HepG2 (cell line): ENCODE measurements around the gene VPS54.

ENCODE experiments used
- AGO1 ChIP-seq: fragments of 200-400 bp; formaldehyde crosslinking; IDR thresholded peaks from 2 replicates; pipeline ENCODE4 v1.6.1; 2017; ENCODE audit warnings: mild to moderate bottlenecking, low read depth, low read length, moderate library complexity; ENCODE audit not compliant: poor library complexity, severe bottlenecking
- ATF1 ChIP-seq: IDR thresholded peaks from 2 replicates; pipeline ENCODE4 v1.6.1; 2016; ENCODE audit warnings: mild to moderate bottlenecking, control low read depth
- TCF7L2 ChIP-seq: IDR thresholded peaks from 2 replicates; pipeline ENCODE4 v1.6.1; 2011; ENCODE audit warnings: mild to moderate bottlenecking, low read depth, low read length, moderate library complexity
- TF ChIP-seq, protein P1 (sequence below): conservative IDR thresholded peaks from 2 replicates; pipeline ENCODE4 v1.6.1; 2018; ENCODE audit warnings: missing genetic modification reagents
- TF ChIP-seq, protein P2 (sequence below): sonication (generic); formaldehyde crosslinking; IDR thresholded peaks from 2 replicates; pipeline ENCODE4 v1.5.0; 2020; ENCODE audit warnings: mild to moderate bottlenecking, missing genetic modification reagents, moderate library complexity
- TF ChIP-seq, protein P3 (sequence below): IDR thresholded peaks from 2 replicates; pipeline ENCODE4 v1.6.1; 2016; ENCODE audit warnings: control low read depth
- TF ChIP-seq, protein P4 (sequence below): sonication (generic); formaldehyde crosslinking; IDR thresholded peaks from 2 replicates; pipeline ENCODE4 v1.4.0; 2020; ENCODE audit warnings: missing genetic modification reagents, mild to moderate bottlenecking, borderline replicate concordance

DNA sequence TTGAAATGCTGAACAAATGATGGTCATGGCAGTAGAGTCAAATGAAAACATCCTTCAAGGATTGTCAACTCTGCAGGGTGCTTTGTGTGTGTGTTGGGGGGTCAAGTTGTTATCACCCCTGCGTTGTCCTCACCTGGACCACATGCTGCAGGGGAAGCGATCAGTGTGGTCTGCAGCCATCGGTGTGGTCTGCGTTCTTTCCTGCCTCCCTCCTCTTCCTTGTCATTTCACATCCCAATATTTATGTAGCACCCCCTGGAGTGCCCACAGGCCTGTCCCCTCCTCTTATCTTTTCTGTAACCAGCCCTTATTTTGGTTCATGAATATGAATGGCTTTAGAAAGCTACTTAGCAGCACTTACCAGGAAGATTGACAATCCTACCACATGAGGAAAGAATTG, 138.6 kb downstream of the VPS54 start:
- TF ChIP-seq, protein P1, sequence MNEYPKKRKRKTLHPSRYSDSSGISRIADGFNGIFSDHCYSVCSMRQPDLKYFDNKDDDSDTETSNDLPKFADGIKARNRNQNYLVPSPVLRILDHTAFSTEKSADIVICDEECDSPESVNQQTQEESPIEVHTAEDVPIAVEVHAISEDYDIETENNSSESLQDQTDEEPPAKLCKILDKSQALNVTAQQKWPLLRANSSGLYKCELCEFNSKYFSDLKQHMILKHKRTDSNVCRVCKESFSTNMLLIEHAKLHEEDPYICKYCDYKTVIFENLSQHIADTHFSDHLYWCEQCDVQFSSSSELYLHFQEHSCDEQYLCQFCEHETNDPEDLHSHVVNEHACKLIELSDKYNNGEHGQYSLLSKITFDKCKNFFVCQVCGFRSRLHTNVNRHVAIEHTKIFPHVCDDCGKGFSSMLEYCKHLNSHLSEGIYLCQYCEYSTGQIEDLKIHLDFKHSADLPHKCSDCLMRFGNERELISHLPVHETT (CRISPR knock-in tag): no peak
- TF ChIP-seq, protein P2, sequence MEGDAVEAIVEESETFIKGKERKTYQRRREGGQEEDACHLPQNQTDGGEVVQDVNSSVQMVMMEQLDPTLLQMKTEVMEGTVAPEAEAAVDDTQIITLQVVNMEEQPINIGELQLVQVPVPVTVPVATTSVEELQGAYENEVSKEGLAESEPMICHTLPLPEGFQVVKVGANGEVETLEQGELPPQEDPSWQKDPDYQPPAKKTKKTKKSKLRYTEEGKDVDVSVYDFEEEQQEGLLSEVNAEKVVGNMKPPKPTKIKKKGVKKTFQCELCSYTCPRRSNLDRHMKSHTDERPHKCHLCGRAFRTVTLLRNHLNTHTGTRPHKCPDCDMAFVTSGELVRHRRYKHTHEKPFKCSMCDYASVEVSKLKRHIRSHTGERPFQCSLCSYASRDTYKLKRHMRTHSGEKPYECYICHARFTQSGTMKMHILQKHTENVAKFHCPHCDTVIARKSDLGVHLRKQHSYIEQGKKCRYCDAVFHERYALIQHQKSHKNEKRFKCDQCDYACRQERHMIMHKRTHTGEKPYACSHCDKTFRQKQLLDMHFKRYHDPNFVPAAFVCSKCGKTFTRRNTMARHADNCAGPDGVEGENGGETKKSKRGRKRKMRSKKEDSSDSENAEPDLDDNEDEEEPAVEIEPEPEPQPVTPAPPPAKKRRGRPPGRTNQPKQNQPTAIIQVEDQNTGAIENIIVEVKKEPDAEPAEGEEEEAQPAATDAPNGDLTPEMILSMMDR (CRISPR knock-in tag): no peak
- TF ChIP-seq, protein P3, sequence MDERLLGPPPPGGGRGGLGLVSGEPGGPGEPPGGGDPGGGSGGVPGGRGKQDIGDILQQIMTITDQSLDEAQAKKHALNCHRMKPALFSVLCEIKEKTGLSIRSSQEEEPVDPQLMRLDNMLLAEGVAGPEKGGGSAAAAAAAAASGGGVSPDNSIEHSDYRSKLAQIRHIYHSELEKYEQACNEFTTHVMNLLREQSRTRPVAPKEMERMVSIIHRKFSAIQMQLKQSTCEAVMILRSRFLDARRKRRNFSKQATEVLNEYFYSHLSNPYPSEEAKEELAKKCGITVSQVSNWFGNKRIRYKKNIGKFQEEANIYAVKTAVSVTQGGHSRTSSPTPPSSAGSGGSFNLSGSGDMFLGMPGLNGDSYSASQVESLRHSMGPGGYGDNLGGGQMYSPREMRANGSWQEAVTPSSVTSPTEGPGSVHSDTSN (CRISPR knock-in tag): no peak
- no peak for TF ChIP-seq ATF1 (CRISPR knock-in tag)
- TF ChIP-seq AGO1: no peak
- TF ChIP-seq TCF7L2: no peak
- TF ChIP-seq, protein P4, sequence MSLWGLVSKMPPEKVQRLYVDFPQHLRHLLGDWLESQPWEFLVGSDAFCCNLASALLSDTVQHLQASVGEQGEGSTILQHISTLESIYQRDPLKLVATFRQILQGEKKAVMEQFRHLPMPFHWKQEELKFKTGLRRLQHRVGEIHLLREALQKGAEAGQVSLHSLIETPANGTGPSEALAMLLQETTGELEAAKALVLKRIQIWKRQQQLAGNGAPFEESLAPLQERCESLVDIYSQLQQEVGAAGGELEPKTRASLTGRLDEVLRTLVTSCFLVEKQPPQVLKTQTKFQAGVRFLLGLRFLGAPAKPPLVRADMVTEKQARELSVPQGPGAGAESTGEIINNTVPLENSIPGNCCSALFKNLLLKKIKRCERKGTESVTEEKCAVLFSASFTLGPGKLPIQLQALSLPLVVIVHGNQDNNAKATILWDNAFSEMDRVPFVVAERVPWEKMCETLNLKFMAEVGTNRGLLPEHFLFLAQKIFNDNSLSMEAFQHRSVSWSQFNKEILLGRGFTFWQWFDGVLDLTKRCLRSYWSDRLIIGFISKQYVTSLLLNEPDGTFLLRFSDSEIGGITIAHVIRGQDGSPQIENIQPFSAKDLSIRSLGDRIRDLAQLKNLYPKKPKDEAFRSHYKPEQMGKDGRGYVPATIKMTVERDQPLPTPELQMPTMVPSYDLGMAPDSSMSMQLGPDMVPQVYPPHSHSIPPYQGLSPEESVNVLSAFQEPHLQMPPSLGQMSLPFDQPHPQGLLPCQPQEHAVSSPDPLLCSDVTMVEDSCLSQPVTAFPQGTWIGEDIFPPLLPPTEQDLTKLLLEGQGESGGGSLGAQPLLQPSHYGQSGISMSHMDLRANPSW (CRISPR knock-in tag): no peak
